ENCODE measurements around the gene GMEB1.

- TF ChIP-seq POLR2A (IDR thresholded peaks at IDR 0.05) (no peak), CTCF (IDR thresholded peaks at IDR 0.05) (no peak)
Measured at GRCh38 chr1:28718586-28719331, 50.2 kb downstream of the GMEB1 start.

Measured in uterus (tissue), 2 donors.